A549 (cell line): ENCODE data around the gene UST. TPM values are rescaled to one million over a fixed set of nuclear protein-coding genes. Genes with fewer than 3 reads are reported as not detected.

Experiments
- ATAC-seq, 2 experiments: fragments of 200-7000 bp in 1 of 2; fragments of >200 bp in 1 of 2; cut with Nextera tagmentation in 1 of 2; cut with Tn5 transposase in 1 of 2; 3 replicates each; pipeline versions ENCODE4 v1.8.0 to v1.9.1; 2018 to 2020; ENCODE audit warnings: mild to moderate bottlenecking in 1 of 2, moderate library complexity in 1 of 2
- CTCF ChIA-PET: fragments of 300-600 bp; sonication (Branson Sonifier 250); formaldehyde crosslinking; extraction: SDS; loops from one replicate; lab custom pipeline; 2021; ENCODE audit warnings: antibody characterized with exemption, inconsistent platforms; lab: Yijun Ruan, JAX
- POLR2A ChIA-PET: fragments of 350-600 bp; formaldehyde crosslinking; extraction: SDS; loops from one replicate; lab custom pipeline; 2021; ENCODE audit warnings: antibody characterized with exemption, inconsistent platforms; lab: Yijun Ruan, JAX
- DNase-seq, 2 experiments: peaks; one replicate each; pipeline versions ENCODE4 v3.0.0 to v3.0.0-alpha.2; 2011 to 2016; ENCODE audit warnings: low read depth in 1 of 2, low spot score in 1 of 2
- FAIRE-seq: peaks from 2 replicates; lab custom pipeline; 2011; peaks lifted over from hg19 to GRCh38; lab: Jason Lieb, UNC
- H3K27ac ChIP-seq, 2 experiments: fragments of >200 bp; sonication (Bioruptor Twin); formaldehyde crosslinking; 3 replicates each; pipeline ENCODE4 v1.5.1; 2016 to 2017
- H3K4me1 ChIP-seq: fragments of >200 bp; sonication (Bioruptor Twin); formaldehyde crosslinking; 3 replicates; pipeline ENCODE4 v1.6.1; 2016
- H3K4me2 ChIP-seq: fragments of >200 bp; sonication (Bioruptor Twin); formaldehyde crosslinking; 3 replicates; pipeline ENCODE4 v1.6.1; 2016
- H3K4me3 ChIP-seq: fragments of >200 bp; sonication (Bioruptor Twin); formaldehyde crosslinking; 3 replicates; pipeline ENCODE4 v1.5.1; 2016
- H3K9me3 ChIP-seq: fragments of >200 bp; sonication (Bioruptor Twin); formaldehyde crosslinking; 3 replicates; pipeline ENCODE4 v1.6.1; 2016
- CHD2 ChIP-seq: fragments of 150-350 bp; IDR thresholded peaks from 2 replicates; pipeline ENCODE4 v1.6.1; 2014; ENCODE audit warnings: low read length; ENCODE audit not compliant: partially characterized antibody
- EHF ChIP-seq: fragments of 250-450 bp; sonication (Bioruptor Pico); IDR thresholded peaks from 2 replicates; pipeline ENCODE4 v1.5.0; 2020; ENCODE audit warnings: mild to moderate bottlenecking
- EHMT2 ChIP-seq: fragments of 200-600 bp; sonication (generic); IDR thresholded peaks from 2 replicates; pipeline ENCODE4 v1.6.1; 2016; ENCODE audit warnings: antibody characterized with exemption, low read depth, mild to moderate bottlenecking, moderate library complexity
- FOSB ChIP-seq: fragments of 250-450 bp; sonication (Bioruptor Pico); IDR thresholded peaks from 2 replicates; pipeline ENCODE4 v1.5.0; 2020; ENCODE audit warnings: mild to moderate bottlenecking, moderate library complexity
- HEYL ChIP-seq: fragments of 250-450 bp; sonication (Bioruptor Pico); IDR thresholded peaks from 2 replicates; pipeline ENCODE4 v1.8.0; 2021; ENCODE audit warnings: mild to moderate bottlenecking, moderate library complexity
- HOXB5 ChIP-seq: fragments of 250-450 bp; sonication (Bioruptor Pico); IDR thresholded peaks from 2 replicates; pipeline ENCODE4 v1.5.0; 2020; ENCODE audit warnings: mild to moderate bottlenecking, moderate library complexity
- JUN ChIP-seq, 2 experiments: fragments of >200 bp; sonication (Bioruptor Twin); formaldehyde crosslinking; IDR thresholded peaks; 2 replicates in 1 of 2; 3 replicates in 1 of 2; pipeline ENCODE4 v1.6.1; 2016 to 2017
- JUNB ChIP-seq: fragments of >200 bp; sonication (Bioruptor Twin); formaldehyde crosslinking; IDR thresholded peaks from 2 replicates; pipeline ENCODE4 v1.6.1; 2016
- MAFK ChIP-seq: fragments of 450-650 bp; IDR thresholded peaks from 2 replicates; pipeline ENCODE4 v1.6.1; 2014; ENCODE audit not compliant: partially characterized antibody
- MAZ ChIP-seq: fragments of 150-350 bp; IDR thresholded peaks from 2 replicates; pipeline ENCODE4 v1.6.1; 2014; ENCODE audit warnings: antibody characterized with exemption, low read depth, low read length, borderline replicate concordance
- RARB ChIP-seq: fragments of 250-450 bp; sonication (Bioruptor Pico); IDR thresholded peaks from 2 replicates; pipeline ENCODE4 v1.8.0; 2021; ENCODE audit warnings: mild to moderate bottlenecking, moderate library complexity
- REST ChIP-seq: fragments of 200-600 bp; sonication (generic); IDR thresholded peaks from 2 replicates; pipeline ENCODE4 v1.6.1; 2016; ENCODE audit warnings: antibody characterized with exemption, mild to moderate bottlenecking, moderate library complexity
- SREBF2 ChIP-seq: fragments of 450-650 bp; IDR thresholded peaks from 2 replicates; pipeline ENCODE4 v1.6.1; 2014; ENCODE audit warnings: mild to moderate bottlenecking, moderate library complexity
- ZSCAN20 ChIP-seq: fragments of 250-450 bp; sonication (Bioruptor Pico); IDR thresholded peaks from 2 replicates; pipeline ENCODE4 v1.8.0; 2022; ENCODE audit warnings: mild to moderate bottlenecking, moderate library complexity
- WGBS: methylation state at CpG from one replicate; pipeline ENCODE4 v1.1.6; 2017; ENCODE audit errors: missing lambda C conversion rate; 5-methylcytosine and 5-hydroxymethylcytosine counted together
- polyA plus RNA-seq, 4 experiments: library from polyadenylated mRNA; depleted of rRNA in 3 of 4; stranded (reverse); fragments of >200 nt; fragmentation: RNase III in 1 of 4; extraction: RNeasy Plus Mini Kit Qiagen cat#74134 plus additional on column Dnase treatment in 1 of 4; gene quantifications; 2 replicates in 3 of 4; 3 replicates in 1 of 4; pipeline ENCODE4 v1.2.3, GENCODE V29; 2011 to 2017
- TF ChIP-seq, protein P1 (sequence below): fragments of 250-450 bp; sonication (Bioruptor Pico); IDR thresholded peaks from 2 replicates; pipeline ENCODE4 v1.5.0; 2021; ENCODE audit warnings: mild to moderate bottlenecking, moderate library complexity, borderline replicate concordance
- TF ChIP-seq, protein P2 (sequence below): fragments of >200 bp; sonication (Bioruptor Twin); formaldehyde crosslinking; IDR thresholded peaks from 3 replicates; pipeline ENCODE4 v1.5.1; 2016
- TF ChIP-seq, protein P3 (sequence below): fragments of 450-650 bp; IDR thresholded peaks from 2 replicates; pipeline ENCODE4 v1.6.1; 2014; ENCODE audit warnings: antibody characterized with exemption

The UST gene
- polyA plus RNA-seq, 2 of the 4 experiments (the other 2 are of a cell fraction): 0.54 to 1.7 TPM

DNA sequence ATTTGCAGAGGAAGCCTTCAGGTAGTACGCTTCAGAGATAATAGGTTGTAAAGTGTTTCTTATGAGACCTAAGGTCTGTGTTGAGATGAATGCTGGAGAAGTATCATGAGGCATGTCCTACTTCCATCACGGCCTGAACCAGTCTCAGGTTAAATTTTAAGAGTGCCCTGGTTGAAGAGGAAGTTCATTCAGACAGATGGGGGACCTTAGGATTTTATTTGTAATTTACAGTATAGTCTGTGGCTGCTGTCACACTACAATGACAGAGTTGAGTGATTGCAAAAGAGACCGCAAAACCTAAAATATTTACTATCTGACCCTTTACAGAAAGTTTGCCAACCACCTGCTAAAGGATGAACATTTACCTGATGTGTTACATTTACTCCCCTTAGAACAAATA is 70.9 kb downstream of the UST start:
- no peaks in the 10 kb centered on the region for H3K9me3 ChIP-seq

DNA sequence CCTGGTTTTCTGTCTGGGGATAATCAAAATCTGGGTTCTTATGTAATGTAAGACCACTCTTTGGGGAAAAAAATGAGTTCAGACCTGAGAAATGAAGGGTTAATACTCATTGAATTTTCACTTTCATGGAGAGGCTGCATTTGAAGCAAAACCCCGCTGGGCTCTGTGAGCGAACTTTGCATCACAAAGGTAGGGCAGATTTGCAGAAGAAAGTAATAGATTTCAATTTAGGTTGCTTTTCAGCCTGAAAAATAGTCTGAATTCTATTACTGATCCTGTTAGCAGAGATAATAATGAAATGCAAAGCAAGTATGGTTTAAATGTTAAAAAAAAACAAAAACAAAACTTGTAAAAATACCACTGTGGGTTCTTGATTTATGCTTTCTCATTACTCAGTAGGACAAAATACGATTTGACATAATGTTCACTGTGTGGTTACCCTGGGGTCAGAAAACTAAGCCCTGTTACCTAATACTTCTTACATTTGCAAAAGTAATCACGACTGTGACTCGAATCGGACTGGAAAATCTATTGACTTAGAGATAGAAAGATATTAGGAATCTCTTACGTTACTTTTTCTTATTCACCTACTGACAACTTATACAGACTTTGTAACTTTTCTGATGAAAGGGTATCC is 72.2 kb downstream of the UST start:
- Histone ChIP-seq H3K4me1 (no peaks in the 10 kb centered on the region), H3K4me3 (no peak overlapping the region), H3K27ac (no peak overlapping the region), H3K4me2 (no peak overlapping the region), H3K9me3 (no peaks in the 10 kb centered on the region)
- 41% methylated on average over 7 of the region's 7 CpGs for WGBS
- ChIA-PET CTCF (no interaction called here), POLR2A (no interaction called here)
- DNase-seq (no peak), ATAC-seq (no peak), FAIRE-seq (no peak)
- TF ChIP-seq HOXB5 (CRISPR knock-in tag): no peak
- TF ChIP-seq, protein P1, sequence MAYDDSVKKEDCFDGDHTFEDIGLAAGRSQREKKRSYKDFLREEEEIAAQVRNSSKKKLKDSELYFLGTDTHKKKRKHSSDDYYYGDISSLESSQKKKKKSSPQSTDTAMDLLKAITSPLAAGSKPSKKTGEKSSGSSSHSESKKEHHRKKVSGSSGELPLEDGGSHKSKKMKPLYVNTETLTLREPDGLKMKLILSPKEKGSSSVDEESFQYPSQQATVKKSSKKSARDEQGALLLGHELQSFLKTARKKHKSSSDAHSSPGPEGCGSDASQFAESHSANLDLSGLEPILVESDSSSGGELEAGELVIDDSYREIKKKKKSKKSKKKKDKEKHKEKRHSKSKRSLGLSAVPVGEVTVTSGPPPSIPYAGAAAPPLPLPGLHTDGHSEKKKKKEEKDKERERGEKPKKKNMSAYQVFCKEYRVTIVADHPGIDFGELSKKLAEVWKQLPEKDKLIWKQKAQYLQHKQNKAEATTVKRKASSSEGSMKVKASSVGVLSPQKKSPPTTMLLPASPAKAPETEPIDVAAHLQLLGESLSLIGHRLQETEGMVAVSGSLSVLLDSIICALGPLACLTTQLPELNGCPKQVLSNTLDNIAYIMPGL (CRISPR knock-in tag): no peak
- no peak for TF ChIP-seq MAFK
- TF ChIP-seq, protein P2, sequence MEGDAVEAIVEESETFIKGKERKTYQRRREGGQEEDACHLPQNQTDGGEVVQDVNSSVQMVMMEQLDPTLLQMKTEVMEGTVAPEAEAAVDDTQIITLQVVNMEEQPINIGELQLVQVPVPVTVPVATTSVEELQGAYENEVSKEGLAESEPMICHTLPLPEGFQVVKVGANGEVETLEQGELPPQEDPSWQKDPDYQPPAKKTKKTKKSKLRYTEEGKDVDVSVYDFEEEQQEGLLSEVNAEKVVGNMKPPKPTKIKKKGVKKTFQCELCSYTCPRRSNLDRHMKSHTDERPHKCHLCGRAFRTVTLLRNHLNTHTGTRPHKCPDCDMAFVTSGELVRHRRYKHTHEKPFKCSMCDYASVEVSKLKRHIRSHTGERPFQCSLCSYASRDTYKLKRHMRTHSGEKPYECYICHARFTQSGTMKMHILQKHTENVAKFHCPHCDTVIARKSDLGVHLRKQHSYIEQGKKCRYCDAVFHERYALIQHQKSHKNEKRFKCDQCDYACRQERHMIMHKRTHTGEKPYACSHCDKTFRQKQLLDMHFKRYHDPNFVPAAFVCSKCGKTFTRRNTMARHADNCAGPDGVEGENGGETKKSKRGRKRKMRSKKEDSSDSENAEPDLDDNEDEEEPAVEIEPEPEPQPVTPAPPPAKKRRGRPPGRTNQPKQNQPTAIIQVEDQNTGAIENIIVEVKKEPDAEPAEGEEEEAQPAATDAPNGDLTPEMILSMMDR: no peak
- no peak for TF ChIP-seq ZSCAN20 (CRISPR knock-in tag)
- TF ChIP-seq, protein P3, sequence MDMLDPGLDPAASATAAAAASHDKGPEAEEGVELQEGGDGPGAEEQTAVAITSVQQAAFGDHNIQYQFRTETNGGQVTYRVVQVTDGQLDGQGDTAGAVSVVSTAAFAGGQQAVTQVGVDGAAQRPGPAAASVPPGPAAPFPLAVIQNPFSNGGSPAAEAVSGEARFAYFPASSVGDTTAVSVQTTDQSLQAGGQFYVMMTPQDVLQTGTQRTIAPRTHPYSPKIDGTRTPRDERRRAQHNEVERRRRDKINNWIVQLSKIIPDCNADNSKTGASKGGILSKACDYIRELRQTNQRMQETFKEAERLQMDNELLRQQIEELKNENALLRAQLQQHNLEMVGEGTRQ: no peak

More for the DNA sequence above, 70.9 kb downstream of the UST start:
- ChIA-PET POLR2A (no interaction called here), CTCF (interaction anchor here (0.6 kb wide), 1 partner anchor 121 kb away, joined by 3 read pairs; no protein-coding TSS in a partner anchor)
- no peak overlapping the region for H3K4me3 ChIP-seq
- FAIRE-seq: no peak
- no peak overlapping the region for H3K27ac ChIP-seq
- no peak for DNase-seq
- TF ChIP-seq SREBF2 (no peak), EHMT2 (no peak), MAZ (no peak), CHD2 (no peak), JUN (IDR thresholded peaks at IDR 0.05) (no peak), RARB (CRISPR knock-in tag) (no peak), HEYL (no peak), FOSB (no peak), JUNB (no peak), REST (no peak), HOXB5 (CRISPR knock-in tag) (no peak), EHF (CRISPR knock-in tag) (no peak)
- TF ChIP-seq, protein P1 (CRISPR knock-in tag): no peak
- no peak for ATAC-seq
- no peaks in the 10 kb centered on the region for H3K4me1 ChIP-seq
- WGBS: 43% methylated on average over 3 of the region's 3 CpGs
- no peak overlapping the region for H3K4me2 ChIP-seq
